BLaER1 (cell line): ENCODE measurements around the gene CROCC.
A peak's percentile ranks its signal among the peaks of the same experiment; 100 is the strongest.

Source experiments
- H3K27ac ChIP-seq: shearing (Covaris generic); formaldehyde crosslinking; 2 replicates; pipeline ENCODE4 v1.8.1; 2022
- H3K27me3 ChIP-seq: shearing (Covaris generic); formaldehyde crosslinking; 2 replicates; pipeline ENCODE4 v1.8.1; 2022
- H3K36me3 ChIP-seq: shearing (Covaris generic); formaldehyde crosslinking; 2 replicates; pipeline ENCODE4 v1.8.1; 2022
- H3K4me1 ChIP-seq: shearing (Covaris generic); formaldehyde crosslinking; 2 replicates; pipeline ENCODE4 v1.8.1; 2022
- H3K4me2 ChIP-seq: shearing (Covaris generic); formaldehyde crosslinking; 2 replicates; pipeline ENCODE4 v1.8.1; 2022
- H3K4me3 ChIP-seq: shearing (Covaris generic); formaldehyde crosslinking; 2 replicates; pipeline ENCODE4 v1.8.1; 2022
- H3K9ac ChIP-seq: shearing (Covaris generic); formaldehyde crosslinking; 2 replicates; pipeline ENCODE4 v1.8.1; 2022
- H3K9me3 ChIP-seq: shearing (Covaris generic); formaldehyde crosslinking; 2 replicates; pipeline ENCODE4 v1.8.1; 2022
- H4K20me1 ChIP-seq: shearing (Covaris generic); formaldehyde crosslinking; 2 replicates; pipeline ENCODE4 v1.8.1; 2022
- Cebpa-rat ChIP-seq: shearing (Covaris generic); IDR thresholded peaks from 2 replicates; pipeline ENCODE4 v1.8.1; 2022

The CROCC gene

GRCh38 chr1:17013491-17014320, 92.0 kb downstream of the CROCC start:
- TF ChIP-seq Cebpa-rat: no peak
- H3K4me3 ChIP-seq: no peak overlapping the region
- H4K20me1 ChIP-seq: peaks cover 27% of the 10 kb centered on the region
- peak overlapping the region; percentile 48; the same call in 1 of the 2 replicates for H3K27ac ChIP-seq
- peak overlapping the region; percentile 100 for H3K4me2 ChIP-seq
- peaks cover 59% of the 10 kb centered on the region for H3K4me1 ChIP-seq
- peaks cover 14% of the 10 kb centered on the region for H3K36me3 ChIP-seq
- H3K9ac ChIP-seq: peak overlapping the region; percentile 32; the same call in 1 of the 2 replicates
- H3K9me3 ChIP-seq: no peaks in the 10 kb centered on the region
- no peaks in the 10 kb centered on the region for H3K27me3 ChIP-seq

DNA sequence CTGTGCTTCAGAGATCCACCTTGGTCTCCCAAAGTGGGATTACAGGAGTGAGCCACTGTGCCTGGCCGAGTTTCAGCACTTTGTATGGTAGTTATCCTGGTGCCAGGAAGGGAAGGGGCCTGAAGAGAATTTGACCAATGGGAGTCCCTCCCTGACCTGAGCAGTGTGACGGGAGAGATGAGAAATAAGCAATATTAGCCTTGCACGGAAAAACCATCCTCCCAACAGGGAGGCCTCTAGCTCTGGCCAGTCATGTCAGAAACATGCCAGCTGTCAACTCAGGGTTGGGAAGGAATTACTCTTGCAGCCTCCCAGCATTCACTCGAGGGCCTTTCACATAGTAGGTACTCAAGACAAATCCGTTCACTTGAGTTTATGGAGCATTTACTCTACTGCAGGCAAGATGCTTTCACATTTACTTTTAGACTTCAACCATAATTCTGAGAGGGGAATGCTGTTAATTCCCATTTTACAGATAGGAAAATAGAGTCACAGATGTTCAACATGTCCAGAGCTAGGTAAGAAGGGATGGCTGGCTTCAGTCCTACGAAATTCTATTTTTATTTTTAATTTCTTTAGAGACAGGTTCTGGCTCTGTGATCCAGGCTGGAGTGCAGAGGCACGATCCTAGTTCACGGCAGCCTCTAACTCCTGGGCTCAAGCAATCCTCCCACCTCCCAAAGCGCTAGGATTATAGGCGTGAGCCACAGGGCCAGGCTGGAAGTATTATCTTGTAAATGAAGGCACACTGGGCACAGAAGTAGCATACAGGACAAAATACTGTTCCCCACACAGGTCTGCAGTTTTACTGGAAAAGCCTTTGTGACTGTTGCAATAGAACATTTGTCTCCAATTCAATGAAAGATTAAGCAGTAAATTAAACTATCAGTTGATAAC, 93.2 kb downstream of the CROCC start:
- Histone ChIP-seq H3K27me3 (no peaks in the 10 kb centered on the region), H3K27ac (no peak overlapping the region), H3K36me3 (peaks cover 26% of the 10 kb centered on the region), H3K9ac (0 out of 2 replicates have a peak overlapping the region, but pooled peaks have one; percentile 32), H3K4me3 (no peak overlapping the region), H3K4me2 (peak overlapping the region; percentile 100), H3K9me3 (no peaks in the 10 kb centered on the region), H4K20me1 (peaks cover 15% of the 10 kb centered on the region), H3K4me1 (peaks cover 47% of the 10 kb centered on the region)
- no peak for TF ChIP-seq Cebpa-rat

GRCh38 chr1:17016317-17016661, 94.6 kb downstream of the CROCC start:
- Histone ChIP-seq H3K9ac (no peak overlapping the region), H3K4me2 (no peak overlapping the region), H3K4me3 (no peak overlapping the region), H3K27ac (no peak overlapping the region), H3K36me3 (peaks cover 40% of the 10 kb centered on the region), H3K4me1 (peaks cover 33% of the 10 kb centered on the region), H3K9me3 (no peaks in the 10 kb centered on the region), H3K27me3 (no peaks in the 10 kb centered on the region), H4K20me1 (peaks cover 1% of the 10 kb centered on the region)
- TF ChIP-seq Cebpa-rat: no peak

- Histone ChIP-seq H3K36me3 (peaks cover 51% of the 10 kb centered on the region), H4K20me1 (no peaks in the 10 kb centered on the region), H3K9me3 (no peaks in the 10 kb centered on the region), H3K4me3 (no peak overlapping the region), H3K4me1 (peaks cover 26% of the 10 kb centered on the region), H3K9ac (no peak overlapping the region), H3K4me2 (no peak overlapping the region), H3K27me3 (no peaks in the 10 kb centered on the region), H3K27ac (no peak overlapping the region)
- TF ChIP-seq Cebpa-rat: no peak
These were observed 95.7 kb downstream of the CROCC start for GRCh38 chr1:17017435-17017834.

GRCh38 chr1:17018849-17019248, 97.1 kb downstream of the CROCC start:
- TF ChIP-seq Cebpa-rat: no peak
- Histone ChIP-seq H3K4me2 (no peak overlapping the region), H3K9ac (no peak overlapping the region), H3K4me1 (peaks cover 20% of the 10 kb centered on the region), H3K27me3 (no peaks in the 10 kb centered on the region), H3K27ac (no peak overlapping the region), H3K4me3 (no peak overlapping the region), H4K20me1 (peaks cover 5% of the 10 kb centered on the region; the same call in 1 of the 2 replicates), H3K9me3 (no peaks in the 10 kb centered on the region), H3K36me3 (peaks cover 66% of the 10 kb centered on the region)

DNA sequence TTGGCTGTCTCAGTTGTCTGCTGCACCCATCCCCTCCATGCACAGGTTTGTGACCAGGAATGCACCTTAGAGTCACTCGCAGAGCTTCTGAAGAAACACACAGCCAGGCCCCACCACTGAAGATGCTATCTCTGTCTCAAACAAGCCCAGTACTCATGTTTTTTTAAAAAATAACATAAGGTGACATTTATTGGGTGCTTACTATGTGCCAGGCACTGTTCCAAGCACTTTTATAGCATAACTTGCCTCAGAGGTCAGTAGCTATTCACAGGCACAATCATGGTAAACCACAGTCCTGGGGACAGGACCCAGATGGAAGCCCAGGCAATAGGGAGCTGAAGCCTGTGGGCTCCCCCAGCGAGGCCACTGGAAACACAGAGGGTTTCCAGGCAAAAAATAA, 98.8 kb downstream of the CROCC start:
- no peak overlapping the region for H3K9ac ChIP-seq
- peaks cover 18% of the 10 kb centered on the region for H3K4me1 ChIP-seq
- no peak overlapping the region for H3K27ac ChIP-seq
- no peak for TF ChIP-seq Cebpa-rat
- peaks cover 81% of the 10 kb centered on the region for H3K36me3 ChIP-seq
- no peak overlapping the region for H3K4me2 ChIP-seq
- H3K27me3 ChIP-seq: no peaks in the 10 kb centered on the region
- peaks cover 6% of the 10 kb centered on the region; the same call in 1 of the 2 replicates for H4K20me1 ChIP-seq
- no peak overlapping the region for H3K4me3 ChIP-seq
- H3K9me3 ChIP-seq: no peaks in the 10 kb centered on the region

DNA sequence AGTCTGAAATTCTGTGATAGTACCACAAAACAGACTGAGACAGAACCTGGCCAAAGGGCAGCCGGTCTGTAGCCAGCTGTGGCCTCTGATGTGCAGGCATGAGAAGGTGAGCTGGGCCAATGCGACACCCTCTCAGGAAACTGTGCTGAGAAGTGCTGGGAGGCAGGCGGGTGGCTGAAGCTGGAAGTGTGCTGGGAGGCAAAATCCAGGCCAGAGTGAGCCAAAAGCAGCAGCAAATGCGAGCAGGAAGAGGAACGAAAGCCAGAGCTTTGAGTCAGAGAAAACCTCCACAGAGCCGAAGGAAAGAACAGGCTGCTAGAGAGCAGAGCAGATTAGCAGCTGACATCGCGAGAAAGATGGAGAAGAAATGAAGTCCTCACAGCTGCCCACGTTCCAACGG, 100.2 kb downstream of the CROCC start:
- H3K9ac ChIP-seq: no peak overlapping the region
- H3K27me3 ChIP-seq: no peaks in the 10 kb centered on the region
- peaks cover 18% of the 10 kb centered on the region for H3K4me1 ChIP-seq
- H3K36me3 ChIP-seq: peaks cover 95% of the 10 kb centered on the region
- no peaks in the 10 kb centered on the region for H3K9me3 ChIP-seq
- peaks cover 8% of the 10 kb centered on the region; the same call in 1 of the 2 replicates for H4K20me1 ChIP-seq
- no peak overlapping the region for H3K27ac ChIP-seq
- TF ChIP-seq Cebpa-rat: no peak
- H3K4me3 ChIP-seq: no peak overlapping the region
- H3K4me2 ChIP-seq: no peak overlapping the region
